HPDE6-E6E7 (cell line): ENCODE measurements around the gene HIPK4.
"Not testable (repeated sequence)": the region's sequence is repeated elsewhere in the genome, so short reads cannot be mapped to it uniquely, and the experiment has no call there.

Experiments used
- DNase-seq: peaks from one replicate; pipeline ENCODE4 v3.0.0; 2011; ENCODE audit warnings: missing footprints; ENCODE audit errors: extremely low spot score

The HIPK4 gene

DNA sequence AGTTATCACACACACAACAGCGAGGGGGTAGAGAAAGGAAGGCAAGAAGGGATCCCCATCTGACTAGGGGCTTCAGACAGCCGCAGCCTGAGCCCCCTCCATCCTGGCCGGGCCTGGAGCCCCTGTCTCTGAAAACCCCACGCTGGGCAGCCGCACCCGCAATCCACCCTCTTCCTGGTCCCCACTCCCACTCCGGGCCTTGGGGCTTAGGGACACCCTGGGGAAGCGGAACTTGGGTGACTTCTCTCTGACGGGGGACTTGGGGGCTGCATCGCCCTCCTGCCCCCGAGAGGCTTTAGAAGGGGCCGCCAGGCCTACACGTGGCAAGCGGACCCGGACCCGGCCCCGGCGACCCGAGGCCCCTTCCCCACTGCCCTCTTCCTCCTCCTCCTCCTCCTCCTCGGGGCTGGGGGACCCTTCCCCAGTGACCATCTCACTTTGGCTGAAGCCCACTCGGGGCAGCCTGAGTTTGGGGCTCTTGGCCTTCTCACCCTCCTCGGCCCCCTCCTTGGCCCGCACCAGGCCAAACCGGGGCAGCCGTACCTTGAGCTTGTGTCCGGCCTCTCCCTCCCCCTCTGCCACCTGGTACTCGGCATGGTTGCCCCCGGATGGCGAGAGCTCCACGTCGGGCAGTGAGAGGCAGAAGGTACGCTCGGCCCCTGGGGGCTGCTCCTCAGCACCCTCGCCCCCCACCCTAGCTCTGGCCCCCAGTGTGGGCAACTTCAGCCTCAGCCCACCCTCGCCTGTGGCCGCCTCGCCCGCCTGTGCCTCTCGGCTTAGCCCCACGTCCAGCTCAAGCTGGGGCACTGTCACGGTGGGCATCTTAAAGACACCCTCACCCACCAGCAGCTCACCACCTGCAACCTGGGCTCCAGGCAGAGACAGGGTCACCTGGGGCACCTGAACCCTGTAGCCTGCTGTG is 4.2 kb upstream of the HIPK4 start:
- no peak for DNase-seq

DNA sequence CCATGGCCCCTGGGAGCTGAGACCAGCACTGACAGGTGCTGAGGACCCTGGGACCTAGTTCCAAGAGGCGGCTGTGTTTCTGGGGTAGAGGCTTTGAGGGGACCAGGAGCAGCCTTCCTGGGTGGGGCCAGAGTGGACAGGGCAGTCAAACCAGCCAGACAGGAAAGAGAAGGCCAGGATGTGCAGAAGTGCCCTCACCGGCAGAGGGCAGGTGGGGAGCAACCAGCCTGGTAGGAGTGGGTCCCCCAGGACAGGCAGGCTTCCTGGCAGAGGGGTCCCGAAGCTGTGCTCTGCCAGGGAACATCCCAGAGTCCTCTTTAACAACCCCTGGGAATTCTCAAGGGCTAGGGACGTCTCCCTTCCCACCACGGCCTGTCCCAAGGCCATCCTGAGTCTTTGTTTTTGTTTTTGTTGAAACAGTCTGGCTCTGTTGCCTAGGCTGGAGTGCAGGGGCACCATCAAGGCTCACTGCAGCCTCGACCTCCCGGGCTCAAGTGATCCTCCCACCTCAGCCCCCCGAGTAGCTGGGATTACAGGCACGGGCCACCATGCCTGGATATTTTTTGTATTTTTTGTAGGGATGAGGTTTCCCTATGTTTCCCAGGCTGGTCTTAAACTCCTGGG is 3.0 kb upstream of the HIPK4 start:
- DNase-seq = peak; percentile 80

DNA sequence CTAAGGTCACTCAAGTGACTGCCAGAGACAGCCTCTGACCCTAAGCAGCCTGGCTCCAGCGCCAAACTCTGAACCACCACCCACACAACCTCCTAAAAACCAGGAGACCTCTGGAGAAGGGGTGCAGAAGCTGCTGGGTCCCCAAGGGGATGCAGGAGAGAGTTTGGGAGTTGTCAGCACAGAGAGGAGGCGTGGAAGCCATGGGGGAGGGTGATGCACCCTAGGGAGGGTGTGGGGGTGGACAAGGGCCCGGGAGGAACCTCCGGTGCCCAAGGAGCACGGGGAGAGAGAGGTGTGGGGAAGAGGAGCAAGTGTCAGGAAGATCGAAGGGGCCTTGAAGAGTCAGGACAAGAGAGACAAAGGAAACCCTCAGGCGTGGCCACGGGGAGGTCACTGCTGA is 2.1 kb upstream of the HIPK4 start:
- no peak for DNase-seq

DNA sequence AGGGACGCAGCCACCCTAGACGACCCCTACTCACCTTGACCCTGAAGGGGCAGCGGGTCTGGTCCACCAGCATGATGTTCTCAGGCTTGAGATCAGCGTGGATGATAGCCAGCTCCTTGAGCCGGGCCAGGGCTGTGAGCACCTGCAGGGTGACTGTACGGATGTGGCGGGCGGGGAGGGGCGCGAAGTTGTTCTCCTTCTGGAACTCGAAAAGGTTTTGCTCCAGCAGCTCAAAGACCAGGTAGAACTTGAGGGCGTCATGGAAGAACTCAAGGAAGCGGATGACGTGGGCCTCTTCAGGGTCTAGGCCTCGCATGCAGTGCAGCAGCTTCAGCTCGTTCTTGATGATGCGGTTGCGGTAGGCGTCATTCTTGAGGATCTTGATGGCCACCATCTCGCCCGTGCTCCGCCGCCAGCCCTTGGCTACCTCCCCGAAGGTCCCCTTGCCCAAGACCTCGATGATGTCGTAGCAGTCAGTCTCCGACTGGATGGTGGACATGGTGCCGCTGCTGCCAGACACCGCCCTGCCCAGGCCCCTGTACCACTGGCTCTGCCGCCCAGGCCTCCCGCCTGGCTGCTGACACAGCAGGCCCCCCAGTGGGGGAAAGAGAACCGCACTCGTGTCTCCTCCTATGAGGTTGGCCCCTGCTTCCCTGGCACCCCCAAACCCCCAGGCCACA is 437 bp downstream of the HIPK4 start:
- no peak for DNase-seq

DNA sequence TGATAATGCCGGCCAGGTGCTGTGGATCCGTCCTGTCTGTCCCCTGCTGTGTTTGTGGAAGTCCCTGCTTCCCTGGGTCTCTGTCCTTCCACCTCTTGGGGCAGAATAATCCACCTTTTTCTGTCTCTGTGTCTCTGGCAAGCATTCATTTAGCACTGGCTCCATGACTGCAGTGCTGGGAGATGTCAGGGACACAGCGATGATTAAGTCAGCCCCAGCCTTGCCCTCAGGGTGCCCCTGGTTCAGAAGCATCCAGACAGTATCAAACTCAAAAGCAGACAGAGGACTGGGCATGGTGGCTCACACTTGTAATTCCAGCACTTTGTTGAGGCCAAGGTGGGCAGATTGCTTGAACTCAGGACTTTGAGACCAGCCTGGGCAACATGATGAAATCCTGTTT is 1.5 kb downstream of the HIPK4 start:
- no peak for DNase-seq

DNA sequence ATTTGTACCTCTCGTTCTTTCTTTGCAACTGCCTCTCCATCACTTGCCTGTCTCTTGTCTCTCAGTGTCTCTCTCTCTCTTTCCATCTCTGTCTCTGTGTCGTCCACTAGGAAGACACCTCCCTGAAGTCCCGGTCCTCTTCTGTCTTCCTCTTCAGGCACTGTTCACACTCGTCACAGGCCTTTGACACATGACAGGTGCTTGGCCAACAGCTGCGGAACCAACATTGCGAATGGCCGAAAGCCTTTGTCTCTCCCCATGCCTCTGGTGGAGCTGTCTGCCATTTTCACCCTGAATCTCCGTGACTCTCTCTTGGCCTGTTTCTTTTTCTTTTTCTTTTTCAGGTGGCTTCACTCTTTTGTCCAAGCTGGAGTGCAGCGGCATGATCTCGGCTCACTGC is 2.8 kb downstream of the HIPK4 start:
- no peak for DNase-seq

DNA sequence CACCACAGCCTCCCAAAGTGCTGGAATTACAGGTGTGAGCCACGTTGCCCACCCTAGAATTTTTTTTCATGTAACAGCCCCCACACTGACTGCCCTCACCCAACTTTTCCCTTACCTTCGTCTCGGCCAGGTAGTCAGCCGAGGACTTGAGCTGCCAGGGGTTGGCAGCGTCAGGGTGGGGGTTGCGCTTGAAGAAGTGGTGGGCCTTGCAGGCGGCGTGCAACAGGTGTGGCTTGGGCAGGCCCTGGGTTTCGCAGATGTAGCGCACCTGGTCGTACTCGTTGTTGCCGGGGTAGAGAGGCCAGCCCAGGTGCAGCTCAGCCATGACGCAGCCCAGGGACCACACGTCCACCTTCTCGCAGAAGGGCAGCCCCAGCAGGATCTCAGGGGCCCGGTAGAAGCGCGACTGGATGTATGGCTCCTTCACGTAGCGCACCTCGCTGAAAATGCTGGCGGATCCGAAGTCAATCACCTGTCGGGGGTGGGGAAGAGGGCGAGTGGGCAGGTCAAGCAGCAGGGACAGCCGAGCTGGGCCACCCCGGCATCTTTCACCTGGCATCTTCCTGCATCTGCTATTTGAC is 6.2 kb downstream of the HIPK4 start:
- no peak for DNase-seq

DNA sequence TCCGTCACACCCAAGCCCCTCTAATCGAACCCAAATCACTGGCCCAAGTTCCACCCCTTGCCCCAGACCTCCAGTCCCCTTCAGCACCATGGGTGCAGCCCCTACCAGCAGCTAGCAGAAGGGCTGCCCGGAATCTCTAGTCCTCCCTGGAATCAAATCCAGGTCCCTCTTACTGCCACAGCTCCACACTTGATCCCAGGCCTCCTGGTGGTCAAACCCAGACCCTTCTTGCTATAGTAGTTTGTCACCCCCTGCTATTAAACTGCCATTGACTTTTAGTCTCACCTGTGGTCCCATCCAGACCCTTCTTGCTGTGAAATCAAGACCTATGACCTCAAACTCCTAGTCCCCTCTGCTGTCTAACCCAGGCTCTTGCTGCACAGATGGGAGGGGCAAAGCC is 8.7 kb downstream of the HIPK4 start:
- no peak for DNase-seq

DNA sequence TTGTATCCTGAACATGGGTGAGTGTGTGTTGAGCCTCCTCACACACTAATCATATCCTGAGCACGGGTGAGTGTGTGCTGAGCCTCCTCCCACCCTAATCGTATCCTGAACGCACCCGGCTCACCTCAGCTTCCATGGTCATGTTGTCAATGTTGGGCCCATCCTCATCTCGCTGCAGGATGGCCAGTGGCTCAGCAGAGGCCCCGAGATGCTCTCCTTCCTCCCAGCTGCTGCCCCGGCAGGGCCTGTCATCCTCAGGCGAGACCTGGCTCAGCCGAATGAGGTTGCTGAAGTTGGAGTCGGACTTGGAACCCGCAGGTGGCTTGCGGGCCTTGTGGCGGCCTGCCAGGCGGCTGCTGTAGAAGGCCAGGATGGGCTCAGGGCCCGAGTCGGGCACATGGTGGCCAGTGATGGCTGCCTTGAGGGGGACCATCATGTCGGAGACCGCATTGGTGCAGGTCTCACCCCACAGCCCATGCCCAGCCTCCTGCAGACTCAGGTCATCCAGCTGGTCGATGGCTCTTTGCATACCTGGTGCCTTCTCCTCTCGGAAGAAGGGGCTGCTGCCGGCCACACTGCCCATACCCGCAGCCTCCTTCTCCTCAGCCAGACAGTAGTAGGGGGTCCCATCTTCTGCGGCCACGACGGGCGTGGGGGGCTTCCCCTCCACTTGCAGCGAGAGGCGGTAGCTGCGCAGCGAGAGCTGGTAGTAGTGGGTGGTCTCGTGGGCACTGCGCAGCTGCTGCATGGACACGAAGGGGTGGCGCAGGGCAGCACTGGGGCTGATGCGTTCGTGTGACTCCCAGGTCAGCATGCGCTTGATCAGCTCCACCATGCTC is 9.6 kb downstream of the HIPK4 start:
- no peak for DNase-seq

DNA sequence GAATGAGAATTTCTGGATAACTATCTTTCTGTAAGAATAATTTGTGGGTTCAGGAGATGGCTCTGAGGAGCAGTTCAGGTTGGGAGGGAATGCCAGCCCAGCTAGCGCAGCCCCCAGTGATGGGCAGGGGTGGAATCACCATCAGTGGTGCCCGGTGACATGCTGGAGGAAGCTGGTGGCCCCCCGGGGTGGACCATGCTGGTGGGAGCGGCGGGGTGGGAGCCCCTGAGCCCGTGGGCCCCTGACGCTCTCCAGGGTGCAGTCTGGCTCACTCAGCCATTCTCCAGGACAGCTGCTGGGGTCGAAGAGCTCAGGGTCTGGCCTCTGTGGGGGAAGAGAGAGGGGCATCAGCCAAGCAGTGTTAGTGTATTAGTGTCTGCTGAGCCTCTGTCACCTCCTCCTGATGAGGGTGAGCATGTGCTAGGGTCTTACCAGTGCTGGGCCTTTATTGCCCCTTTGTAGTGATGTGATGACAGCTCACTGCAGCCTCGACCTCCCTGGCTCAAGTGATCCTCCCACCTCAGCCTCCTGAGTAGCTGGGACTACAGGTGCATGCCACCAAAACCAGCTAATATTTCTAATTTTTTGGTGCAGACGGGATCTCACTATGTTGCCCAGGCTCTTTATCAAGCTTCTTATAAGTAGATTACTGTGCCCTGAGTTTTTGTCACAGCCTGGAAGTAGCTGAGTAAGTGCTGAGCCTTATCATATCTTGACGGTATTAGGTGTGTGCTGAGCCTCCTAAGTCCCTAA is 10.4 kb downstream of the HIPK4 start:
- DNase-seq = no peak

DNA sequence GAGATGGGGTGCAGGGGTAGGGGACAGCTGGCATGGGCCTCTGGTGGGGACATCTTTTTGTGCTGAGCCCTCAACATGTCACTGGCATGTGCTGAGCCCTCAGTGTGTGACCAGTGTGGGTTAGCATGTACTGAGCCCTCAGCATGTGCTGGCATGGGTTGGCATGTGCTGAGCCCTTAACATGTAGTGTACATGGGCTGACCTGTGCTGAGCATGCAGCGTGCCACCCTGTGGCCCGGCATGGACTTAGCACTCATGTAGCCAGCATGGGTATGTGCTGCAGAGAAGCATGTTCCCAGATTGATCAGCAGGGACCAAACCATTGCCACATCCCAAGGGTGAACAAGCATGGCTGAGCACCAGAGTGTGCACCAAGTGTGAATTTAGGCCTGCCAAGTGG is 11.5 kb downstream of the HIPK4 start:
- DNase-seq = no peak

DNA sequence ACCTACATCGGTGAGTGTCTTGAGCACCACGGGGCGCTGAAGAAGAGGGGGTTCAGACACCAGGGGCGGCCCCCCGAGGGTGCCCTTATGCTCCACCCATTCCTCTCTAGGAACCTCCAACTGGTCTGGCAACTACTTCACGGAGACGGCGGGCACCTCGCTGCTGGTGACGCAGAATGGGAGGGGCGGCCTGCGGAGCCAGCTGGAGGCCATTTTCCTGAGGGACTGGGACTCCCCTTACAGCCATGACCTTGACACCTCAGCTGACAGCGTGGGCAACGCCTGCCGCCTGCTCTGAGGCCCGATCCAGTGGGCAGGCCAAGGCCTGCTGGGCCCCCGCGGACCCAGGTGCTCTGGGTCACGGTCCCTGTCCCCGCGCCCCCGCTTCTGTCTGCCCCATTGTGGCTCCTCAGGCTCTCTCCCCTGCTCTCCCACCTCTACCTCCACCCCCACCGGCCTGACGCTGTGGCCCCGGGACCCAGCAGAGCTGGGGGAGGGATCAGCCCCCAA is 12.1 kb downstream of the HIPK4 start:
- DNase-seq = no peak

DNA sequence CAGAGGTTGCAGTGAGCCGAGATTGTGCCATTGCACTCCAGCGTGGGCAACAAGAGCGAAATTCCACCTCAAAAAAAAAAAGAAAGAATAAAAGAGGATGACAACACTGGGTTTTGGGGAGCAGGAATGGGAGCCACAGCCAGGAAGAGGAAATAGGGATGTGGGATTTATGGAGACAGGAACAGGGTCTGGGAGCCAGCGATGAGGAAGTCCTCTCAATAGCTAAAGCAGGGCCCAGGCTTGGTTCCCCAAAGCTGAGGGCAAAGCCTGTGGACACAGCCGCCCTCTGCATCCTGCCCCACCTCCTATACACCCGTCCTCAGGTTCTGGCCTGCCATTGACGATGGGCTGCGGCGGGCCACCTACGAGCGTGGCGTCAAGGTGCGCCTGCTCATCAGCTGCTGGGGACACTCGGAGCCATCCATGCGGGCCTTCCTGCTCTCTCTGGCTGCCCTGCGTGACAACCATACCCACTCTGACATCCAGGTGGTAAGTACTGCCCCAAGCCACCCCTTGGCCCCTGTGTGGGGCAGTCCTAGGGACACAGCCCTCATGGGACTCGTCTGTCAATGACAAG is 13.6 kb downstream of the HIPK4 start:
- no peak for DNase-seq

DNA sequence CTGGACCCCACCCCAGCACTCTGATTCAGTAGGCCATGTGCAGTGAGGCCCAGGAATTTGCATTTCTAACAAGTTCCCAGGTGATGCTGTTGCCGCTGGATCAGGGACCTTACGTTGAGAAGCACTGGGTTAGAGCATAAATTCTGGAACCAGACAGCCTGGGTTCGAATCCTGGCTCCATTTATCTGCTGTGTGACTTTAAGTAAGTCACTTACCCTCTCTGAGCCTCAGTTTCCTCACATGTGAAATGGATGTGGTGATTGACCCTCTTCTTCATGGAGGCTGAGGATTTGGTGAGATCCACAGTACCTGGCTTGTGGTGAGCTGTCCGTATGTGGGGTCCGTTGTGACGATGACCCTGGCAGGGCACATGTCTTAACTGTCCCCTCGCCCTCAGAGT is 15.9 kb downstream of the HIPK4 start:
- DNase-seq = no peak

DNA sequence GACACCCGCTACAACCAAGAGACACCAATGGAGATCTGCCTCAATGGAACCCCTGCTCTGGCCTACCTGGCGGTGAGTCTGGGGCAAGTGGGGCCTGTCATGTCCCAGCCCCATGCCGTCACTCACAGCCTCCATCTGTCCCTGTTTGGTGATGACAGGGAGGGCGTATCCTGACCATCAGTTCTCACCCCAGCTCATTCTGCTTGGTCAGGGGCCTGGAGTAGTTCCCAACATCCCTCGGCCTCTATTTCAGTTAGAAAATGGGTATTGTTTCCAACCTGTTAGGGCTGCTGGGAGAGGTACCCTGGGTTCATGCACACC is 18.2 kb downstream of the HIPK4 start:
- no peak for DNase-seq

DNA sequence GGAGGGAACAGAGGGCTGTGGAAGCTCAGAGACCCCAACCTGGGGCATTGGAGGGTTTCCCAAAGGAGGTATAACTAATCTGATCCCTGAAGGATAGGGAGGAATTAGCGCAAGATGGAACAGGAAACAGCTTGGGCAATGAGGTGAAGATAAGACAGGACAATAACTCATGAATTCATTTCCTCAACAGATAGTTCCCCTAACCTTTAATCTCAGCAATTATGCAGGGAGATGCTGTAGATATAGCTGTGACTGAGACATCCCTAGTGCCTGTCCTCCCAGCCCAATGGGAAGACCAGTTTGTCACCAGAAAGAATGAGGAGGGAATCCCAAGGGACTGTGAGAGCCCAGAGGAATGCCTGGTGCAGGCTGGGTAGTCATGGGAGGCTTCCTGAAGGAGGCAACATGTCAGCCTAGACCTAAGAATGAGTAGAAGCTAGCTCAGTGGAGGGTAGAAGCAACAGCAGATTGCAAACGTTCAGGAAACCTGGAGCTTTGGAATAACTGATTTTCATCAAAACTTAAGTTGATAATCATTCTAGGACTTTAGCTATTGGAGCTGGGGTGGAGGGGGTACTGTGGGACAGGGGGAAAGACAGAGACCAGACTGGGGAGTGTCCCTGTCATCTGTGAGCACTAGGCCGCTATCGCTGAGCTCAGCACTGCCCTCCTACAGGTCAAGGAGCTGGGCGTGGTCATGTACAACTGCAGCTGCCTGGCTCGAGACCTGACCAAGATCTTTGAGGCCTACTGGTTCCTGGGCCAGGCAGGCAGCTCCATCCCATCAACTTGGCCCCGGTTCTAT is 18.8 kb downstream of the HIPK4 start:
- DNase-seq = no peak

DNA sequence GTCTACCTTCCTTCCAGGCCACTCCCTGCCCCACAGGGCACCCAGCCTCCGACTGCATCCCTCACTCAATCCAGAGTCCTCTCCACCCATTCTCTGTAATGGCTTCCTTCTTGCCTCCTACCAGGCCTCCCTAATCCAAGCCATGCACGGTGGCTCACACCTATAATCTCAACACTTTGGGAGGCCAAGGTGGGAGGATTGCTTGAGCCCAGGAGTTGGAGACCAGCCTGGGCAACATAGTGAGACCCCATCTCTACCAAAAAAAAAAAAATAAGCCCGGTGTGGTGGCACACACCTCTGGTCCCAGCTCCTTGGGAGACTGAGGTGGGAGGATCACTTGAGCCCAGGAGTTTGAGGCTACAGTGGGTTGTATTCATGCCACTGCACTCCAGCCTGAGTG is 19.7 kb downstream of the HIPK4 start:
- not testable (repeated sequence) for DNase-seq

DNA sequence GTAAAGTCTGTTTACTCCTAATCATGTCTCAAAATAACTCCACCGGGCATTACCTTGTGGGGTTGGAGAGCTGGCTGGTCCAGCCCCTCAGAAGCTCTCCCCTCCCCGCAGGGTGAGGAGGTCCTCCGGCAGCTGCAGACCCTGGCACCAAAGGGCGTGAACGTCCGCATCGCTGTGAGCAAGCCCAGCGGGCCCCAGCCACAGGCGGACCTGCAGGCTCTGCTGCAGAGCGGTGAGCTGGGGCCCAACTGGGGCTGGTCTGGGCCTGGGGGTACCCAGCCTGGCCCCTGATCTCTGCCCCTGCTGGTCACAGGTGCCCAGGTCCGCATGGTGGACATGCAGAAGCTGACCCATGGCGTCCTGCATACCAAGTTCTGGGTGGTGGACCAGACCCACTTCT is 20.2 kb downstream of the HIPK4 start:
- no peak for DNase-seq

DNA sequence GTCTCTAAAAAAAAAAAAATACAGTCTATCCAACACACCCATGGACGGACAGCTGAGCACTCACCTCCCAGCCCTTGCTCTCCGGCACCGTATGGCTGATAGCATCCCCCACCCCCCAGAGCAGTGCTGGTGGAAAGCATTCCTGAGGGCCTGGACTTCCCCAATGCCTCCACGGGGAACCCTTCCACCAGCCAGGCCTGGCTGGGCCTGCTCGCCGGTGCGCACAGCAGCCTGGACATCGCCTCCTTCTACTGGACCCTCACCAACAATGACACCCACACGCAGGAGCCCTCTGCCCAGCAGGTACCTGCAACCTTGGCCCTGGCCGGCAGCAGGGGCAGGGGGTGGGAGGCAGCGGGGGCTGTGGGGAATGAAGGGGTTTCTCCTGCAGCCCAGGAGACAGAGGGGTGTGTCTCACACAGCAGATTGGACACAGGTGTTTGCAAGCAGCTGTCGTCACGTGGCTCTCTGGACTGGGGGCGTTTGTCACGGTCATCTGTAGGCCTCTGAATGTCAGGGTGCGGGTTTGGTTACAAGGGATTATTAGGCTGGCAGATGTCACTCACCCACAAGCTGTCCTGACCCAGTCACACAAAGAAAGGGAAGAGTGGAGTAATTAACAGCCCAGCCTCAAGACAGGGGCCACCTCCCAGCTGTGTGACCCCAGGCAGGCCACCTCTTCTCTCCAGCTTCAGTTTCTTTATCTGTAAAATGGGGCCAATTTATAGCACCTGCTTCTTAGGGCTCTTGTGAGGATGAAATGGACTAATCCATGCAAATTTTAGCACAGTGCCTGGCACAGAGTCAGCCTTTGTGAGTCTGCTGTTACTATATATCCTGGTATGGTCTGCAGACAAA is 22.2 kb downstream of the HIPK4 start:
- DNase-seq = no peak
